ENCODE data around the gene KLRC4.

GRCh38 chr12:10358969-10359368, 50.6 kb downstream of the KLRC4 start:
- TF ChIP-seq CTCF (IDR thresholded peaks at IDR 0.05; ENCODE audit: low read depth, low read length) = no peak
- TF ChIP-seq EZH2phosphoT487 (IDR thresholded peaks at IDR 0.05; ENCODE audit: low read depth) = no peak

Measured in OCI-LY3 (cell line).